HL-60/S4 treated with phorbol 12-myristate 13-acetate at 8.2 ng/mL for 4 days and 3 days (cell line): ENCODE data around the gene TNFRSF12A.

Source experiments
- in situ Hi-C: fragments of 300-500 bp; cut with MboI; formaldehyde crosslinking; loops from 2 replicates; pipeline ENCODE4 v1.15.0; 2022; ENCODE audit warnings: low sequenced_read_pairs

The TNFRSF12A gene

GRCh38 chr16:3010510-3010909, 9.7 kb upstream of the TNFRSF12A start:
- in situ Hi-C loops = no loop called here

DNA sequence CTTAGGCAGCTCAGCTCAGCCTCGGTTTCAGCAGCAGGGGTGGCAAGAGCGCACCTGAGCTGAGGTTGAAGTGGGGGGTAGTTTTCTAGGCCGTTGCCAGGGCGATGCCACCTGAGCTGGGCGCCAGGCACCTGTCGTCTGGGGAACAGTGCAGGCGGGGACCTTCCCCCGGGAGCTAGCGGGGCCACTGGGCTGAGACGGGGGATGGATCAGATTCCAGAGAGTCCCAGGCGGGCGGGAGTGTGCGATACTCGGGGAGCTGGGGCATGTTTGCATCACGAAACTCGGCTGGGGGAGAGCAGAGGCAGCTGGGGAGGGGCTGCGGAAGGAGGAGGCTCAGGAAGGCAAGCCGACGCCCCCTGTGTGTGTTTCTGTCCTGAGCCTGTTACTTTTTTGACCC, 7.9 kb upstream of the TNFRSF12A start:
- in situ Hi-C loops = no loop called here

DNA sequence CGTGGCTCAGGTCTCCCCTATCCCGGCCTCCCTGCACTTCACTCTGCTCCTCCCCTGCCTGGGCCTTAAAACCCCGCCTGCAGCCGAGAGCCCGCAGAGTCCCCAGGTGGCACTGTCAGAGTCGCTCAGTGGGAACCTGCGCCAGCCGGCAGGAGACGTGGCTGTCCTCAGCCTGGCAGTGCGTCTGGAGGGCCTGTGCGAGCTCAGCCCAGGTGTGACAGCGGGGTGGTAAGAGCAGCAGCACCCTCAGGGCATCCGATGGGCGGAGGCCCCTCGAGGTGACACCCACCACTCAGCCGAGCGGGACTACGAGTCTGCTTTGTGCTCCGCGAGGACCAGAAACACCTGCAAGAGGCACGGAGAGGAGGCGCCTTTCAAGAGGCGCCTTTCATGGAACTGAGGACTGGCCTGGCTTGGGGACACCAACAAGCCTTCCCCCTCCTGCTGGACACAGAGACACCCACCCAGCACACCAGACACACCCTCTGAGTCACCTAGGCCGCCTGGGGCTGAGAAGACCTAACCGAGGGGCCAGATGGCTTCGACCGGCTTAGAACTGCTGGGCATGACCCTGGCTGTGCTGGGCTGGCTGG, 7.2 kb upstream of the TNFRSF12A start, which contains the start of gene CLDN9:
Gene CLDN9, plus strand, starts transcription at position 96 of the 593 bp plus-strand sequence. Its CDS starts 440 bp downstream, at position 536.
- in situ Hi-C loops = no loop called here

DNA sequence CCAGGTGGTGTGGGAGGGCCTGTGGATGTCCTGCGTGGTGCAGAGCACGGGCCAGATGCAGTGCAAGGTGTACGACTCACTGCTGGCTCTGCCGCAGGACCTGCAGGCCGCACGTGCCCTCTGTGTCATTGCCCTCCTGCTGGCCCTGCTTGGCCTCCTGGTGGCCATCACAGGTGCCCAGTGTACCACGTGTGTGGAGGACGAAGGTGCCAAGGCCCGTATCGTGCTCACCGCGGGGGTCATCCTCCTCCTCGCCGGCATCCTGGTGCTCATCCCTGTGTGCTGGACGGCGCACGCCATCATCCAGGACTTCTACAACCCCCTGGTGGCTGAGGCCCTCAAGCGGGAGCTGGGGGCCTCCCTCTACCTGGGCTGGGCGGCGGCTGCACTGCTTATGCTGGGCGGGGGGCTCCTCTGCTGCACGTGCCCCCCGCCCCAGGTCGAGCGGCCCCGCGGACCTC, 6.6 kb upstream of the TNFRSF12A start:
- in situ Hi-C loops = no loop called here

GRCh38 chr16:3013998-3014690, 6.0 kb upstream of the TNFRSF12A start:
- in situ Hi-C loops = no loop called here

DNA sequence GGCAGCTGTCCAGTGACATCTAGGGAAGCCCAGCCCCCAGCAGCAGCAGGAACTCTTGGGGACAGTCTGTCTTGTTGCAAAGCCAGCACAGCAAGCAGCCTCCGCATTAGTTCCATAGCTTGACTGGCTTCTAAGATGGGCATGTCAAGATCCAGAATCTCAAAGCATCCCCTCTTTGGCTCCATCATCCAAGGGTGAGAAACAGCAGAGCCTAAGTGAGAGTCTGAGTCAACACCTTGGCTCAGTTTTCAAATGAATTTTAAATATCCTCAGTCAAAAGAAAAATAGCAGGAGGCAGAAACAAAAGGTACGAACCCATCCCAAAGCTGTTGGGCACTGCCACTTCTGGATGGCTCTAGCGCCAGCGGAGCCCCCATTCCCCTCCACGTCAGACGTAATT, 5.2 kb upstream of the TNFRSF12A start:
- in situ Hi-C loops = no loop called here

GRCh38 chr16:3015865-3016521, 4.2 kb upstream of the TNFRSF12A start:
- in situ Hi-C loops = no loop called here

GRCh38 chr16:3017344-3017743, 2.8 kb upstream of the TNFRSF12A start:
- in situ Hi-C loops = no loop called here

- in situ Hi-C loops = no loop called here
Measured at GRCh38 chr16:3017794-3018506, 2.2 kb upstream of the TNFRSF12A start, which contains the start of gene CLDN6. TSS of gene CLDN6 (minus strand) at chr16:3018183. CDS start at chr16:3016021, 2,162 bp downstream.

DNA sequence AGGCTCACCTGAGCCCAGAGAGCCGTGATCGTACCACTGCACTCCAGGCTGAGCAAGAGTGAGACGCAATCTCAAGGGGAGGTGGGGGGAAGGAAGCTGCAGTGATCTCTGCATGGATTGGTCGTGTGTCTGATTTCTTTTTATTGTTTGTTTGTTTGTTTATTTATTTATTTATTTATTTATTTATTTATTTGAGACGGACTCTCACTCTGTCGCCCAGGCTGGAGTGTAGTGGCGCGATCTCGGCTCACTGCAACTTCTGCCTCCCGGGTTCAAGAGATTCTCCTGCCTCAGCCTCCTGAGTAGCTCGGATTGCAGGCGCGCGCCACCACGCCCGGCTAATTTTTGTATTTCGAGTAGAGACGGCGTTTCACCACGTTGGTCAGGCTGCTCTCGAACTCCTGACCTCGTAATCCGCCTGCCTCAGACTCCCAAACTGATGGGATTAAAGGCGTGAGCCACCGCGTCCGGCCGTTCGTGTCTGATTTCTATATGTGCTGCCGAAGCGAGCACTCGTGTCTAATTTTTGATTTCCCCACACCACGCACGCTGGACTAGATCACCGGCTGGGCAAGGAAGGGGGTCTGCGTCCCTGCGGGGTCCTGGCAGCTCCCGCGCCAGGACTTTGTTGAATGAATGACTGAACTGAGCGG, 448 bp upstream of the TNFRSF12A start:
- in situ Hi-C loops = no loop called here

DNA sequence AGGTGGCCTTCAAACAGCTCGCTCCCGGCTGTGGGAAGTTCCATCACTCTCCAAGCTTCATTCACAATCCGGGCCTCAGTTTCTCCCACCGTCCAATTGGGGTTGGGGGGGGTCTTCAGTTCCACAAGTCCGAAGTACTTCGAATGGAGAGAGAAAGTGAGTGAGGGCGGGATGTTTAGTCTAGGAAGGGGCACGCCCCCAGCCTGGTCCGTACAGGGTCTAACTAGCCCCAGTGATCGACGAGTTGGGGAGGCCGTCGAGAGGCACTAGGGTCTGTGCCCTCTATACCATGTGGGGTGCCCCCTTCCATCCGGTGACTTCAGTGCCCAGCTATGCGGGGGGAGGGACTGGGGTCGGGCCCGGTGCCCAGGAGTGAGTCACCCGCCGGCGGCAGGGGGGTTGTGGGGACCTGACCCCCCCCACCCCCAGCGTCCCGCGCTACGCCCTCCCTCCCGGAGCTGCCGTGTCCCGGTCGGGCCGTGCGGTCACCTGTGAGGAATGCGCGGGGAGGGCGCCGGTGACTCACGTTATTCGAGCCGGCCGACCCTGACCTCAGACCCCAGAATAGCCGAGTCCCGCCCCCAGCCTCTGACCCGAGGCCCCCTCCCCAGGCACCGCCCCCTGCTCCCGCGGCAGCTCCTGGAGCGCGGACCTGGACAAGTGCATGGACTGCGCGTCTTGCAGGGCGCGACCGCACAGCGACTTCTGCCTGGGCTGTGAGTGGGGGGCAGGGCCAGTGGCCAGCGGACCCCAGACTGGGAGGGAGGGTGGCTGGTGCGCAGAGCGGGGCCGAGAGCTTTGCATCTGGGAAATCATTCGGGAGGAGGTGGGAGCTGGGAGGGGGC, 658 bp downstream of the TNFRSF12A start:
- in situ Hi-C loops = no loop called here

DNA sequence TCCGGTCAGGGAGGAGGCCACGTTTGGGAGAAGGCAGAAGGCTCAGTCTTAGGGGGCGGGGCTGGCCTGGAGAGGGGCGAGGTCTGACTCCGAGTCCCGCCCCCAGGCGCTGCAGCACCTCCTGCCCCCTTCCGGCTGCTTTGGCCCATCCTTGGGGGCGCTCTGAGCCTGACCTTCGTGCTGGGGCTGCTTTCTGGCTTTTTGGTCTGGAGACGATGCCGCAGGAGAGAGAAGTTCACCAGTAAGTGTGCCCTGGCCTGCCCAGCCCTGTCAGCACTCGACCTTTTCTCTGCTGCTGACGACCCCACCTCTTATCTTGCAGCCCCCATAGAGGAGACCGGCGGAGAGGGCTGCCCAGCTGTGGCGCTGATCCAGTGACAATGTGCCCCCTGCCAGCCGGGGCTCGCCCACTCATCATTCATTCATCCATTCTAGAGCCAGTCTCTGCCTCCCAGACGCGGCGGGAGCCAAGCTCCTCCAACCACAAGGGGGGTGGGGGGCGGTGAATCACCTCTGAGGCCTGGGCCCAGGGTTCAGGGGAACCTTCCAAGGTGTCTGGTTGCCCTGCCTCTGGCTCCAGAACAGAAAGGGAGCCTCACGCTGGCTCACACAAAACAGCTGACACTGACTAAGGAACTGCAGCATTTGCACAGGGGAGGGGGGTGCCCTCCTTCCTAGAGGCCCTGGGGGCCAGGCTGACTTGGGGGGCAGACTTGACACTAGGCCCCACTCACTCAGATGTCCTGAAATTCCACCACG, 1.5 kb downstream of the TNFRSF12A start:
- in situ Hi-C loops = no loop called here

DNA sequence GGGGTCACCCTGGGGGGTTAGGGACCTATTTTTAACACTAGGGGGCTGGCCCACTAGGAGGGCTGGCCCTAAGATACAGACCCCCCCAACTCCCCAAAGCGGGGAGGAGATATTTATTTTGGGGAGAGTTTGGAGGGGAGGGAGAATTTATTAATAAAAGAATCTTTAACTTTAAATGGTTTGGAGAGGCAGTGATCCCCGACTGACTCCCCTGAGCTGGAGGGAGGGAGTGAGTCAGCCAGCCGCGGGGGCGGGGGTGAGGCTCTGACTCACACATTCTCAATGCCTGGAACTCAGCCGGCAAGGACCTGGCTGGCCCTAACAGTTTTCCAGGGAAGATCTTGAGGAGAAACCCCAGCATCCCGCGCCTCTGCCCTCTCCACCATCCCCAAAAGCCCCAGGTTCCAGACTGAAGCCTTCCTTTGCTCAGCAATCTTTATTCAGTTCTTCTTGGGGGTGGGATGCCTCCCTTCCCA, 2.1 kb downstream of the TNFRSF12A start:
- in situ Hi-C loops = no loop called here

GRCh38 chr16:3022684-3023414, 2.7 kb downstream of the TNFRSF12A start:
- in situ Hi-C loops = no loop called here

DNA sequence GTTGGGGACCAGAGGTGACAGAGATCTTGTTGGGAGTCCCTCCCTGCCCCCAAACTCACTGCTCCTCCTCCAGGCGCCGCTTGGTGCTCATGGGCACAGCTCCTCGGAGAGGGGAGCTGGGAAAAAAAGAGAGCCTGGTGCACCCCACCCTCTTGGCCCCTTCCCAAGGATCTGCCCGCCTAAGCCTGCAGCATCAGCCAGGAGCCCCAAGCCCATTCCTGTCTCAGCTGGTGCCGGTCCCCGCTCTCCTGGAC, 3.2 kb downstream of the TNFRSF12A start:
- in situ Hi-C loops = no loop called here

DNA sequence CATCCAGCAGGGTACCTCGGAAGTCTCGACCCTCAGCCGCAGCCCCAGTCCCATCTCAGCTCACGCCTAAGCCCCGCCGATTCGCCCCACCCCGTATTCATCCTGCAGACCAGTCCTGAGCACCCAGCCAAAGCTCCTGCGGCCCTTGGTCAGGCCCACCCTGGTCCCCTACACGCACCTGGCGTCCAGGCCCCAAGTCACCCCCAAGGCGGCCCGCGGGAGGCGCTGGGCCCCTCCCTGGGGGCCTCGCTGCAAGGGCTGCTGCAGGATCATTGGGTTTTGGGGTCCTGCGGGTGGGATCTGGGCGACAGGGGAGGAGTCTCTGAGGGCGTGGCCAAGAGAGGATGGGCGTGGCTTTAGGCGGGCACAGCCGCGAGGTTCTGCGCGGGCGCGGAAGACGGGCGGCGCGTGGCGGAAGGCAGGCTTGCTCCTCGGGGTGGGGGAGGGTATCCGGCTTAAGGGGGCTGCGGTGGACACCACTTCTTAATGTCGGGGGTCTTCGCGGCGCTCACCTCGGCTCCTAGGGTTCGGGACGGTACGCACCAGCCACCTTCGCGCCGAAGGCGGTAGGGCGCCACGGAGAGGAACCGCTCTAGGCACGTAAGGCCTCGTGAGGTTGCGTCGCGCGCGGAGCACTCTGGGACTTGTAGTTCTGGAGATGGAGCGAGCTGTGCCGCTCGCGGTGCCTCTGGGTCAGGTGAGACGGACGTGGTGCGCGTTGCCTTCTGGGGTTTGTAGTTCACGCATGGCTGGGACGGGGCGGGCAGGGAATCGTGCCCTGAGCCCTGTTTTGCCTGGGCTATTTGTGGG, 3.7 kb downstream of the TNFRSF12A start, which contains the start of the genes HCFC1R1 and THOC6:
Gene HCFC1R1, minus strand, starts transcription at position 274 of the 810 bp plus-strand sequence. Its CDS starts 1 bp downstream, at position 273.
Gene THOC6, plus strand, starts transcription at position 367 of the 810 bp plus-strand sequence. Its CDS starts 292 bp downstream, at position 659.
- in situ Hi-C loops = no loop called here
